Activated CD4-positive, CD25-positive, alpha-beta regulatory T cell treated with anti-CD3 and anti-CD28 coated beads, Interleukin-2, amount 50 U/mL, for 24 hours (primary cell): Measurements from ENCODE around the gene CTNNA2.
"Not testable (repeated sequence)": the region's sequence is repeated elsewhere in the genome, so short reads cannot be mapped to it uniquely, and the experiment has no call there.

ENCODE experiments used
- ATAC-seq, 2 donors: fragments of 150-1000 bp; cut with Tn5 transposase; one replicate each; pipeline ENCODE4 v1.10.0; 2021; ENCODE audit warnings: mild to moderate bottlenecking in 1 of 2, moderate library complexity in 1 of 2

CTNNA2 gene

DNA sequence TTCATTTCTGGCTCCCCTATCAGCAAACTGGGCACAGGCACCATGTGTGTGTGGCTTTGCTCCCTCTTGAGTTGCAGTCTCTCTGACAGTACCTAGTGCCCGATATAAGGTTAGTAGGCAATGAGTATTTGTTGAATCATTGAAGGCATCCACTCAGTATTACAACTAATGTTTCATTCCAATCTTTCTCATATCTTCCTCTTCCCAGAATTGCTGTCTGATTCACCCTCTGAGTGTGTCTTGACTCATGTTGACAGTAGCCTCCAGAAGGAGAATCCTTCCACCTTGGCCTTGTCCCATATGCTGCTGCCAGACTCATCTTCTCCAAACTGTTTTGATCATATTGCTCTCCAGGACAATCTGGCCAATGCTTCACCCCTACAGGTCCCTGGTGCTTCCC lies 589.2 kb downstream of the CTNNA2 start:
- ATAC-seq, result no peak

DNA sequence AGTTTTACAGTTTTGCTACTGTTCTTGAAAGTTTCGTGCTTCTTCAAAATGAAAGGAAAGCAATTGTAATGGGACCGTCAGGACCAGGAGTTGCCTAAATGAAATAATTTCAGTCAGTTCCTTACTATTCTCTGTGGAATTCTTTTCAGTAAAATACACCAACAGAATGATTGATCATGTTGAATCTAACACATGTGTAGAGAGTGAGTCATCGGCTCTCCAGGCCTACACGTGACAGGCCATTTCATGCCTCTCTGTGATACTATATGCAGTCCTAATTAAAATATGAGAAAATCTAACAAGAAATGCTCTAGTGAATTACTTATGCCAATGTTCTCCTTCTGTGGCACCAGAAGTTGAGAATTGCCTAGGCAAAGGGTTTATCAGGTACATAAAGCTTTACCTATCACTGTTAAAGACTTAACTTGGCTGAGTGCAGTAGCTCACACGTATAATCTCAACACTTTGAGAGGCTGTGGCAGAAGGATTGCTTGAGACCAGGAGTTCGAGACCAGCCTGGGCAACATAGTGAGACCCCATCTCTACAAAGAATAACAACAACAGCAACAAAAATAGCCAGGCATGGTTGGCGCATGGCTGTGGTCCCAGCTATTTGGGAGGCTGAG lies 592.3 kb downstream of the CTNNA2 start:
- ATAC-seq, result no peak

DNA sequence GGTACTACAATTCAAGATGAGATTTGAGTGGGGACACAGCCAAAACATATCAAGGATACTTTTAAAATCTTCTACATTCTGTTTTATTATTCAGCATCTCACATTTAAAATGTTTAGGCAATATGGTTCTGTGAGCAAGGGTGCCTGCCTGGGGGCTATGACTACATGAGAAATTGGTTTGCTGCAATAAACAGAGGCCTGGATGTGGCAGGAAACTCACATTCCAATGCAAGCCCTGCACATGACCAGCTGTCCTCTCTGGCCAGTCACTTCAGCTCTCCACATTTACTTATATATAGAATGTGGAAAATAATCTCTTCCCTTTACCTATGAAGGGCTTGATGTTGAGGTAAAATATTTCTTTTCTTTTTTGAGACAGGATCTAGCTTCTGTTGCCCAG lies 598.3 kb downstream of the CTNNA2 start:
- no peak for ATAC-seq

DNA sequence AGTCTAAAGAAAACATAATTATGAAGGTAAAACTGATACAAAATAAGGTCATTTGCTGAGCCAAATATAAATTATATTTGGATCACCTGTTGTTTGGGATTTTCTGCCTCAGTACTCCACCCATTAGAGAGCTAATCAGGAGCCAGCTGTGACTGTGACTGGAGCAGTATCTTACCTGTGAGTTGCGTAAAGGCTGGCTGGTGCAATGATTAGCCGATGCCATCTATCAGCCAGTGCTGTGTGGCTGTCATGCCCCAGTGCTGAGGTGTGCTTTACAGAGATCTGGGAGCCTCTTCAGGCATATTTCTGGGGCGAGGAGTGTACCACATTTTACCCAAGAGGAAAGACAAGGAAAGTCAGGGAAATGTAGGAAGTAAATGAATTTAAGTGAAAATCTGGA lies 599.9 kb downstream of the CTNNA2 start:
- ATAC-seq, result no peak

DNA sequence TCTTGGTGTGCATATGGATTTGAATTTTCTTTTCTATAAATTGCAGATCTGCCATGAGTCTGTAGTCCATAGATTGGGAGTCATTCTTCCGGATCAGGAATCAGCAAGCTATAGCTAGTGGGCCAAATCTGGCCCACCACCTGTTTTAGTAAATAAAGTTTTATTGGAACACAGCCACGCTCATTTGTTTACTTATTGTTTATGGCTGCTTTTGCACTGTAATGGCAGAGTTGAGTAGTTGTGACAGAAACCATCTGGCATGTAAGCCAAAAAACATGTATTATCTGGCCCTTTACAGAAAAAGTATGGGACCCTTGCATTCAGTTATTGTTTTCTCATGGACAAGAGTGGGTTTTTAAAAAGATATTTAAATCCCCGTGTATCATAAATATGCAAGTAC lies 600.5 kb downstream of the CTNNA2 start:
- no peak for ATAC-seq

DNA sequence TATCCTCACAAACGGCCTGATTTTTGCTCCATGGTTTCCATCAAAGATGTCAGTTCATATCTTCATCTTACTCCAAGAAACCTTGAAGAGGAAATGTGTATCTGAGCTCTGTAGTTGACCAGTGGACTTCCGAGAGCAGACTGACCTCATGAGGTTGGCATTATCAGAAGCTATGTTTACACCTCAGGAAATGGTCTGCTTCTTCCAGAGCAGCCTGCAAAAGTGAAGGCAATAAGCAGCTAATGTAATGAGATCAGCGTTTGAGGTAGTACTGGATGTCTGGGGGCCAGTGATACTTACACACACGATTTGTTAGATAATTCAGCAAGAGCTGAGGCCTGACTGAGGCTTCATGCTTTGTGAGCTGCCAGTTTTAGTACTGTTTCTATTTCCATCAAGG lies 602.0 kb downstream of the CTNNA2 start:
- ATAC-seq, result no peak

DNA sequence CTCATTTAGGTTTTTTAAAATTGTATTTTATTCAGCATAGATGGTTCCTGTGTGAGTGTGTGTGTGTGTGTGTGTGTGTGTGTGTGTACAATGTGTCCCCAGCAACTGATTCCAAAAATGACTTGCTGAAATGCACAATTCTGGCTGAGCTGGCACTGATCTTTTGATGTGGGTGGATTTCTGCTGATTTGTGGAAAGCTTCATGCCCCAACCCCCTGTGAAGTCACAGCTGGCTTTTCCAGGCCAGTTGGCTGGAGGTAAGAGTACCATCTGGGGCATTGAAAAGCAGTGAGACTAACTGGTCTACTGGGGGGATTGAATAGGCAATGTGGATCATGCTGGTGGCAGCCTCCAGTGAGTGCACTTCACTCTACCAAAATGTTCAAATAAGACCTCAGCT lies 604.5 kb downstream of the CTNNA2 start:
- ATAC-seq, result no peak

DNA sequence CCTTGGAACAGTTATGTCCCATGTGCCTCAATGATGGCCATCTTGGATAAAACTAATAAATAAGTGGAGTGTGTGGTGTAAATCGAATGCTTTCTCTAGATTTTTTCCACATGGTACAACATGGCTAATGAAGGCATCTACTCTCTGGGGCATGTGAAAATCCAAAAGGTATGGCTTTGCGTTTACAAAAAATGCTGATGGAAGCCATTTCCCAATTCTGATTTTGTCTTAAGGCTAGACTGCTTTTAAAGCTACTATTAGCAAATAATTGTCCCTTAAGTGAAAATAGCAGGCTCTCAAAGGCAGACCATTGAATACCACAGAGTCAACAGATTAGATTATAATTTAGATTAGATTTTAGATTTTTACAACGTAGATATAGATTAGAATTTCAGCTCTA lies 608.0 kb downstream of the CTNNA2 start:
- ATAC-seq, result no peak

DNA sequence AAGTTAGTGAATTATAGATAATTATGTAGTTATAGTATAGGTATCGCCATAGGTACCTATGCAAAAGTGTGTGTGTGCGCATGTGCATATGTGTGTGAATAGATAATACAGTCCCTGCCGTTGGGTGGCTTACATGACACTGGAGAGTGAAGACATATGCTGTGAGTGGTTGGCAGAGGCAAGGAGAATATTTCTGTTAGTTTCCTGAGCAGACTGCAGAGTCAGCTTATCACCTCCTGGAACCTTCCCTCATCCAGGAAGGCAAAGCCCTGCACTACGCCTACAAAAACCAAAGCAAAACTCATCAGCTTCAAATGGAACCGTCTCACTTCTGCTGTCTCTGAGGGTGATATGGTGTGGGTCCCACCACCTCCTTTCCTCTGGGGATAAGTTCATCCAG lies 609.8 kb downstream of the CTNNA2 start:
- ATAC-seq, result no peak

DNA sequence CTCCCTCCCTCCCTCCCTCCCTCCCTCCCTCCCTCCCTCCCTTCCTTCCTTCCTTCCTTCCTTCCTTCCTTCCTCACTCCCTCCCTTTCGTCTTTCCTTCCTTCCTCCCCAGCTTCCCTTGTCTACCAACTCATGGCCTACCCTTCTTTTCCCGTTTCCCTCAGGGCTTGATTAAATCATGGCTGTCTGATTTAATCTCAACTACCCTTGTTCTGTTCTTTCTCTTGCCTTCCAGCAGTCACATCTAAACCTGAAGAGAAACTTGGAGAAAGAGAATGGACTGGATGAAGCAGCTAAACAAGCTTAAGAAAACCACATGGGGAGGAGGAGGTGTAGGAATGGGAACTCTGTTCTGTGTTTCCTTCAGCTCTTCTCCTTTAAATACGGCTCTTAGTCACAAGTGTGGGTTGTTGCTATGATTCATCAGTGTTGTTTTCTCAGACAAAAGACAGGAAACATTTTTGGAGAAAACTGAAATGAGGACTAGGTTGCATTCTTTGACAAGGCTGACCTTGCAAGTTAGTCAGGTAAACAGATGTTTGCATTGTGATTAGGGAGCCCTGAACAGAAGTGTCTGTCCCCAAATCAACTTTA lies 613.8 kb downstream of the CTNNA2 start:
- ATAC-seq, result no peak

DNA sequence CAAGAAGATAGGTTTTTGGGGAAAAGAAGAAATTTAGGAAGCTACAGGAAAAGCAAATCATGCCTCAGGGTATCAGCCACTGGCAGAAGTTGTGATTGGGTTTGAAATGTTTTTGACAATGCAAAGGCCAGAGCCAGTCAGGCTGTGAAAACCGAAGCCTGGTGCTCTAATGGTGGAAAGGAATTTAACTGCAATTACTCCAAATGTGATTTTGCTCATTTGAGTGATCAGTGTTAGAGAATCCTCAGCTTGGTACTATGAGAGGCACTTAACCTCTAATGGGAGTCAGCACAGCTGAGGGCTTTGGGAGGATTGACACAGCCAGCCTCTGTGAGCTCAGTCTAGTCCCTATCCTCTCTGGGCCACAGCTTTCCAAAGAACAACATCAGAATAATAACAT lies 615.2 kb downstream of the CTNNA2 start:
- ATAC-seq, result no peak

DNA sequence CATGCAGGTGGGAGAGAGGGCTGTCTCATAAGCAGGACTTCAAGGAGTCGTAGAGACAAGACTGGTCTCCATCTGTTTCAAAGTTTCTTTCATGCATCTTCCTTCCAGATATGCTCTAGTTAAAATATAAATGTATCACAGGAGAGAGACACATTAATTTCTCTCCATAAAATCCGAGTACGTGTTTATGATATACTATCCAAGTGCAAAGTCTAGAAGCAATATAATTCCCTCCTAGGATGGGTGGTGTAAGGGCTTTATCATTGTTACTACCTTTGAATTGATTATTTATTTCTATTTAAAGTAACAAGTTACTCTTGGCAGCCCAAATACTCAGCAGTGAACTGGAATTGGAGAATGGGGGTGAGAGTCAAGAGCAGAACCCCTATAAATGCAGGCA lies 619.4 kb downstream of the CTNNA2 start:
- no peak for ATAC-seq

DNA sequence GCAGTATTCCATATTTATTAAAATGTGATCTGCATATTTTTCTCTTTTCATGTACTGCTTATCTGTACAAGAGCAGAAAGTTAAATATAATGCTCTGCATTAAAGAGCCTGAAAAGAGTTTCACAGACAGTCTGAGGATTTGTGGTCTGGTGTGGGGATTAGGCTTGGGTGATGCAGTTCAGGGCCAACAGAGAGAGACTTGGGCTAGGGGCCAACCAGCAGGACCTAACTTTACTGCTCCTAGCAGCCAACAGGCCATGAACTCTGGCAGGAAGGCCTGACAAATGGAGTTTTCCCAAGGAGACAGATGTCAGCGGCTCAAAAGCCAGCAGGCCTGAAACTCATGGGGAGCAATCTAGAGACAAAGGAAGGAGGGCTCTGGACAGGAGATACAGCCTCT lies 622.1 kb downstream of the CTNNA2 start:
- no peak for ATAC-seq

DNA sequence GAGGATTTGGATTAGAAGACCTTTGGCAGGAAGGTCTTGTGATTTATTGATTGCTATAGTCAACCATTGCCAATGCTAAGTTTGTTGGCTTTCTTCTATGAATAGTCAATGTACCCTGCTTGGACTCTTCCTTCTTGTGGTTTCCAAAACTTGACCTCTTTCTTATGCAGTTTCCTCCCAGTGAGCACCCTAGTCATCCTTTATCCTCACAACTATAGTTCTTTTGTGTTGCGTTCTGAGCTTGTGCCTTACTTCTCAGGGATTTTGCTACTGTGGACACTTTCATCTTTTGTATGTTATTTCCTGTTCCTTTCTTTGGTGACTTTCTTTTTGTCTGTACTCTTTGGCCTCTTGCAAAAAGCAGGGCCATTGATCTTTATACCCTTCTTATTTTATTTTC lies 623.5 kb downstream of the CTNNA2 start:
- no peak for ATAC-seq

DNA sequence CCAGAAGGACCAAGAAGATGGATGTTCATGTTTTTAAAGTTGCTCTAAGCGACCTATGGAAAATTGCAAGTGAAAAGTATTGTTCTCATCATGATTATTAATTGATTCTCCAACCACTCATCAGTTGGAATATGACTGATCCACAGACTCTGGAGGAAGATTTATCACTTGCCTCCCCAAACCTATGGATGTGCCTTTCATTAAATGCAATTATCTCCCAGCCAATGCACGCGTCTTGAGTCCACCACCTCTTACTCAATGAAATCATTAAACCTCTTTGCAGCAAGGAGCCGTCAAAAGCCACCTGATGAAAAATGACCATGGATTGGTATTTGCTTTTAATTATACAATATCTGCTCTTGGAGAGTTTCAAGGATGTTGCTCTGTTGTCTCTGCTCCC lies 626.1 kb downstream of the CTNNA2 start:
- ATAC-seq, result no peak

DNA sequence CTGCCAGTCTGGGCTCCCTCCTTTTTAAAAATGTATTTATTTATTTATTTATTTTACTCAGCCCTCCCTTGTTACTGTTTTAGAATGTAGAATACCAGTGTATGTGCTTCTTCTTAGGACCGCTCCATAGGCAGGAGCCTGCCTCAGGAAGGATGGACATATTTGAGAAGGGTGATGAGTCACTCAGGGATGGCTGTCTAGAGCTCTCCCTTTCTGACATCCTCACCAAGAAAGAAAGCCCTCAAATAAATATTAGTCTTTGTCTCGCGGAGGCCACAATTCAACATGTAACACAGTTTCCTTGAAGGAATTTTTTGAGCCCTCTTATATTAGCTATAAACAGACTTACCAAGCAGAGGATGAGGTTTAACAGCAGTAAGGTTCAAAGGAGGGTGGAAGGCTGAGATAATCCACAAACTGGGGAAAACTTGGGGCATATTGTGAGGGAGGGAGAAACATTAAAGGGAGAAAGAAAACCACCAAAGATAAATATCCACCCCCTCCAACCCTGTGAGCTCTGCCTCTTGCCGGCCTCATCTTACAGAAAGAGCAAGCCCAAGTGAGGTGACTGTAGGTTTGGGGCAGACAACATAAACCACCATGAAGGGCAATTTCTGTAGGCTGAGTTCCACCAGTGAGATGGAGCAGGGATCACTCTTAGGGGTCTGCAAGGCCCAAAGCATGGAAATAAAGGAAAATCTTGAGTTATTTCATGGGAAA lies 628.3 kb downstream of the CTNNA2 start:
- no peak for ATAC-seq

DNA sequence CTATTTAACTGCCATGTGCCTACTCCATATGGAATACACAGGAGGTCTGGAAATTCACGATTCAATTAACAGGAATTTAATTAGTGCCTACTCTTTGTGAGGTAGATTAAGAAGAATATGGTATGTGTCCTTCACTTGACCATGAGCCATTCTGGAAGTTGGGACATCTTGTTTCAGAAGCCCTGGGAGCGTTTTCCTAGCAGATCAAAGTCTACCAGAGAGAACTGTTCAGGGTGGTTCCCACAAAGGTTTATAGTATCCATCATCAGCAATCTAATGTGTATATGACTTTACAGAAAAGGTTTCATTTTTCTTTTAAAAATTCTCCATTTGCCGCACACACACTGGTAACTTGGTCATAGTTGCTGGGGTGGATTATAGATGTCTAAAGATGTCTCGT lies 632.6 kb downstream of the CTNNA2 start:
- no peak for ATAC-seq

DNA sequence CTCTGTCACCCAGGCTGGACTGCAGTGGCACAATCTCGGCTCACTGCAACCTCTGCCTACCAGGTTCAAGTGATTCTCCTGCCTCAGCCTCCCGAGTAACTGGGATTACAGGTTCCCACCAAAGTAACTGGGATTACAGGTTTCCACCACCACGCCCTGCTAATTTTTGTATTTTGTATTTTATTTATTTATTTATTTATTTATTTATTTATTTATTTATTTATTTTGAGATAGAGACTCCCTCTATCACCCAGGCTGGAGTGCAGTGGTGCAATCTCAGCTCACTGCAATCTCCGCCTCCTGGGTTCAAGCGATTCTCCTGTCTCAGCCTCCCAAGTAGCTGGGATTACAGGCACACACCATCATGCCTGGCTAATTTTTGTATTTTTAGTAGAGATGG lies 633.9 kb downstream of the CTNNA2 start:
- not testable (repeated sequence) for ATAC-seq

DNA sequence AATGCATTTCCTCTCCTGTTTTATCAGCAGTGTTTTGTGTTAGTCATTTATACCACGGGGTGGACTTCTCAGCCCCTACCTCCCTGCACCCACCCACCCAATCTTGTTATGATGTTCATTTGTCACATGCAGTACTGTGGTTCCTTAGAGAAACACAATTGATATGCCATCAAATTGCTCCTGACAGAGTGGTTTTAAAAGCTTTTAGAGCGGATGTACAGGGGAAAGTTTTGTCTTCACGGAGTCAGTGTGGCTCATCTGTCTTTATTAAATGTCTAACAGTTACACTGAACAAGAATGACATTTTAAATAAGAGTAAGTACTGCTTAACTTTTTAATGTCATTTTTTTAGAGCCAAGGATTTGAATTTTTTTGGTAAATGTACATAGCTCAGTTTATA lies 634.8 kb downstream of the CTNNA2 start:
- ATAC-seq, result no peak

DNA sequence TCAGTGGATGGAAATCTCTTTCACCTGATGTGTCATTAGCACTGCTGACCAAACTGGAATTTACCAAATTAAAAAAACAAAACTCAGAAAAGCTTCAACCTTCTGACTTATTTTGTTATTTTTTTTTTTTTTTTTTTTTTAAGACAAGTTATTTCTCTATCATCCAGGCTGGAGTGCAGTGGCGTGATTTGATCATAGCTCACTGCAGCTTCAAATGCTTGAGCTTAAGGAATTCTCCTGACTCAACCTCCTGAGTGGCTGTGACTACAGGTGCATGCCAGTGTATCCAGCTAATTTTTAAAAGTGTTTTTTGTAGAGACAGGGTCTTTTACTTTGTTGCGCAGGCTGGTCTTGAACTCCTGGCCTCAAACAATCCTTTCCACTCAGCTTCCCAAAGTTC lies 636.1 kb downstream of the CTNNA2 start:
- no peak for ATAC-seq

DNA sequence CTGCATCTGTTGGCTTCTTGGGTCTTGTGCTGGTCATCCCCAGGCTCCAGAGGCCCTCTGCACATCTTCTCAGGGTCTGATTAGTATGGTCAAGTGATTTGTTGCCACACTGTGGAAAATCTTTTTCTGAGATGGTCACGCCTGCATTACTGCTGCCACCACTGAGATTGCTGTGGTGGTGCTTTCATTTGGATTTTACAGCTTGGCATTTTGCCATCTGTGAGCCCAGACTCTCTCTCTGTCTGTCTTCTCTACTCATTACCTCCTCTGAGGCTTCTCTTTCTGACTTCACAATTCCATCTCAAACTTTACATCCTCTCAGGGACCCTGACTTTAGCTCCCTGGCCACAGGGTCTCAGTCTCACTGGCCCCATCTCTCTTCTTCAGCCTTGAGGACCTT lies 637.1 kb downstream of the CTNNA2 start:
- ATAC-seq, result no peak

DNA sequence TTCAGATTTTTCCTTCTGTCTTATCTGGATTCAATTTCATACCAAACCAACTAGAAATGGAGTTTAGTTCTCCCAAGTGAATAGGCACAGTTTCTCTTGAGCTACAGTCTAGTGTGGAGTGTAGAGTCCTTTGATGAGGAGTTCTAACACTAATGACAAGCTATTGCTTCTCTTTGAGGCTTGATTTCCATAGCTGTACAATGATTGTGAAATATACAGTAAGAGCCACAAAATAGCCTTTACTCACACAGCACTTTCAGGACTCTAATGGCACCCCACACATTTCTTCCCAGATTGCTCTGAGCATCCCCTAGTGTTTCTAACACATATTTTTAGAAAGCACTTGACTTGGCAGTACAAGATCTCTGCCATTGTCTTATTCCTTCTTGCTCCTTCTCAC lies 638.4 kb downstream of the CTNNA2 start:
- ATAC-seq, result no peak

DNA sequence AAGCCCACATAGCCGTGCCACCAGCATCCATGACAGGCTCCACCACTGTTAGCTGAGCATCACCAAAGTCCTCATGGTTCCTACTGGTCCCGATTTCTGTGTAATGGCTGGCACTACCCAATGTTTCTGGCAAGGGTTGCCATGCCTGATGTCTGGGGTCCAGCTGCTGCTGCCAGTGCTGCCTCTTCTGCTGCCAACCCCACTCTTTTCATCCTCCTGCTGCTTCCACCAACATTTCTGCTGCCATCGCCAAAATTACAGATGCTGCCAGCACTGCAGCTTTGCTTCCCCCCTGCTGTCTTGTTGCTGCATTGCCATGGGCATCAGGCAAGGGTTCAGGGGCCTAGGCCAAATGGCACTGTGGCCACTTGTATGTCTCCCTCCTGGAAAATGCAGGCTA lies 638.8 kb downstream of the CTNNA2 start:
- ATAC-seq, result no peak

DNA sequence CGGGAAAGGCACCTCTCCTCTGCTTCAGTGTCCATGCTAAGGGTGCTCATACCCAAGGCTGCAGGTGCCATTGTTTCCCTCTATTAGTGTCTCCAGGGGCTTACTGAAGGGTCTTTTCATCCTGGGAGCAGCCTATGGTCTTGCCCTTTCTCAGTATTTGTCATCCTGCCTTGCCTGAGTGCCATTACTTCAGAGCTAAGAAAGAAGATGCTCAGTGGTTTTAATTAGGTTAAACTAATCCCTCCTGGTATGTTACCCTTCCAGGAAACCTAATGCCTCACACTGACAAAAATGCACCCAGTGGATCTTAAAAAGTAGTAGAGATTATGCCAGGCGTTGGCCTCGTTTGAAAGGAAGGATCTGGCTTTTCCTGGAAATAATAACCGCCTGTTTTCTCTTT lies 640.3 kb downstream of the CTNNA2 start:
- no peak for ATAC-seq

DNA sequence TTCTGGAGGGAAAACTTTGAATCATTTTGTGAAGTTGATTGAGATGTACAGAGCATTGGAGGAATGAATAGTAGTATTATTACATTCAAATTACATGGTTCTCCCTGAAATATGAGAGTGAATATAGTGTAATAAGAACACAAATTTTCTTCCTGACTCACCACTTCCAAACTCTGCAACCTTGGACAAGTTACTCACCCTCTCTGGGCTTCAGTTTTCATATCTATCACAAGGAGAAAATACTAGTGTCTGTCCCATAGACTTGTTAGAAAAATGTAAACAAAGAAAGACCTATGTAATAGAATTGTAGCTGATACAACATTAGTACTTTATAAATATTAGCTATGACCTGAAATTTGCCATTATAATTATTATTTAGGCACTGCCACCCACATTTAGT lies 640.9 kb downstream of the CTNNA2 start:
- no peak for ATAC-seq
